IMR-90 (cell line): Measurements from ENCODE around the gene TNFRSF9.

ENCODE experiments used
- BHLHE40 ChIP-seq: fragments of 150-350 bp; IDR thresholded peaks from 2 replicates; pipeline ENCODE4 v1.6.1; 2016; ENCODE audit warnings: mild to moderate bottlenecking, low read depth, low read length
- POLR2A ChIP-seq: IDR thresholded peaks from 2 replicates; pipeline ENCODE4 v1.6.1; 2012; ENCODE audit warnings: mild to moderate bottlenecking, low read depth, low read length
- RAD21 ChIP-seq: IDR thresholded peaks from 2 replicates; pipeline ENCODE4 v1.6.1; 2012; ENCODE audit warnings: low read length, improper control_type of control experiment
- RFX5 ChIP-seq: IDR thresholded peaks from 2 replicates; pipeline ENCODE4 v1.8.0; 2012; ENCODE audit warnings: low read depth, mild to moderate bottlenecking, low read length, moderate library complexity
- SMC3 ChIP-seq: fragments of 150-350 bp; IDR thresholded peaks from 2 replicates; pipeline ENCODE4 v1.6.1; 2016; ENCODE audit warnings: low read depth, mild to moderate bottlenecking, antibody characterized with exemption, low read length, moderate library complexity
- TF ChIP-seq, protein P1 (sequence below): conservative IDR thresholded peaks from 2 replicates; pipeline ENCODE4 v1.5.1; 2012; ENCODE audit warnings: mild to moderate bottlenecking, low read depth, low read length, improper control_type of control experiment
- TF ChIP-seq, protein P2 (sequence below): fragments of 150-350 bp; IDR thresholded peaks from 2 replicates; pipeline ENCODE4 v1.6.1; 2016; ENCODE audit warnings: low read depth, mild to moderate bottlenecking, low read length, moderate library complexity, borderline replicate concordance

DNA sequence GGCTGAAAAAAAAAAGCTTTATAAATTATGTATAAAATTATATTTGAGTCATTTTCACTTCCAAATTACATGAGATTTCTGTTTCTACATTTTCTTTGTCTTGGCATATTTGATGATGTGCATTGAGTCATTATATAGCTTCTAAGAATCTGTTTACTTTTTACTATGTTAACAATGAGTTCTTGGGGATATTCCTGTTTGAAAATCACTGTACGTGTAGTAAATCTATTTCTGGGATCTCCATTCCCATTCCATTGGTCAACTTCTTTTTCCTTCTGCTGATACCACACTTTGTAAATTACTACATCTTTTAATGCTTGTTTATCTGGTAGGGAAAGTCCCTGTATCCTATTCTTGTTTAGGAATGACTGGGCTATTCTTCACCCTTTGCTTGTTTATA, 43.6 kb downstream of the TNFRSF9 start:
- no peak for TF ChIP-seq SMC3
- no peak for TF ChIP-seq POLR2A
- TF ChIP-seq, protein P1, sequence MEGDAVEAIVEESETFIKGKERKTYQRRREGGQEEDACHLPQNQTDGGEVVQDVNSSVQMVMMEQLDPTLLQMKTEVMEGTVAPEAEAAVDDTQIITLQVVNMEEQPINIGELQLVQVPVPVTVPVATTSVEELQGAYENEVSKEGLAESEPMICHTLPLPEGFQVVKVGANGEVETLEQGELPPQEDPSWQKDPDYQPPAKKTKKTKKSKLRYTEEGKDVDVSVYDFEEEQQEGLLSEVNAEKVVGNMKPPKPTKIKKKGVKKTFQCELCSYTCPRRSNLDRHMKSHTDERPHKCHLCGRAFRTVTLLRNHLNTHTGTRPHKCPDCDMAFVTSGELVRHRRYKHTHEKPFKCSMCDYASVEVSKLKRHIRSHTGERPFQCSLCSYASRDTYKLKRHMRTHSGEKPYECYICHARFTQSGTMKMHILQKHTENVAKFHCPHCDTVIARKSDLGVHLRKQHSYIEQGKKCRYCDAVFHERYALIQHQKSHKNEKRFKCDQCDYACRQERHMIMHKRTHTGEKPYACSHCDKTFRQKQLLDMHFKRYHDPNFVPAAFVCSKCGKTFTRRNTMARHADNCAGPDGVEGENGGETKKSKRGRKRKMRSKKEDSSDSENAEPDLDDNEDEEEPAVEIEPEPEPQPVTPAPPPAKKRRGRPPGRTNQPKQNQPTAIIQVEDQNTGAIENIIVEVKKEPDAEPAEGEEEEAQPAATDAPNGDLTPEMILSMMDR = no peak
- TF ChIP-seq, protein P2, sequence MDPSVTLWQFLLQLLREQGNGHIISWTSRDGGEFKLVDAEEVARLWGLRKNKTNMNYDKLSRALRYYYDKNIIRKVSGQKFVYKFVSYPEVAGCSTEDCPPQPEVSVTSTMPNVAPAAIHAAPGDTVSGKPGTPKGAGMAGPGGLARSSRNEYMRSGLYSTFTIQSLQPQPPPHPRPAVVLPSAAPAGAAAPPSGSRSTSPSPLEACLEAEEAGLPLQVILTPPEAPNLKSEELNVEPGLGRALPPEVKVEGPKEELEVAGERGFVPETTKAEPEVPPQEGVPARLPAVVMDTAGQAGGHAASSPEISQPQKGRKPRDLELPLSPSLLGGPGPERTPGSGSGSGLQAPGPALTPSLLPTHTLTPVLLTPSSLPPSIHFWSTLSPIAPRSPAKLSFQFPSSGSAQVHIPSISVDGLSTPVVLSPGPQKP = no peak
- TF ChIP-seq RAD21 = no peak
- TF ChIP-seq BHLHE40 = no peak
- TF ChIP-seq RFX5 = no peak
